Mesodermal cell (in vitro differentiated cells): Measurements from ENCODE around the gene ACE.
A peak's percentile ranks its signal among the peaks of the same experiment; 100 is the strongest.

Source experiments
- H3K27ac ChIP-seq: 2 replicates; pipeline ENCODE4 v1.7.0; 2013; ENCODE audit warnings: mild to moderate bottlenecking, low read depth, low read length, moderate library complexity; ENCODE audit not compliant: severe bottlenecking
- H3K36me3 ChIP-seq: 2 replicates; pipeline ENCODE4 v1.7.1; 2013; ENCODE audit warnings: mild to moderate bottlenecking, low read length, moderate library complexity; ENCODE audit not compliant: control insufficient read depth, insufficient read depth
- H3K4me1 ChIP-seq: one replicate; pipeline ENCODE4 v1.7.1; 2013; ENCODE audit warnings: mild to moderate bottlenecking, low read length; ENCODE audit not compliant: insufficient read depth, control insufficient read depth, poor library complexity, severe bottlenecking
- H3K4me3 ChIP-seq: 2 replicates; pipeline ENCODE4 v1.7.0; 2013; ENCODE audit warnings: low read length, control low read depth, mild to moderate bottlenecking; ENCODE audit not compliant: insufficient read depth, poor library complexity, severe bottlenecking; ENCODE audit errors: extremely low read depth
- H3K9me3 ChIP-seq: 2 replicates; pipeline ENCODE4 v1.7.1; 2013; ENCODE audit warnings: mild to moderate bottlenecking, low read length, moderate library complexity; ENCODE audit not compliant: control insufficient read depth
- WGBS, 2 experiments: methylation state at CpG; one replicate each; pipeline ENCODE4 v1.1.5; 2013; ENCODE audit warnings: missing lambda C conversion rate in 2 of 2; ENCODE audit not compliant: insufficient coverage in 2 of 2; 5-methylcytosine and 5-hydroxymethylcytosine counted together

The ACE gene

GRCh38 chr17:63504261-63504660 is 27.4 kb downstream of the ACE start:
- Histone ChIP-seq H3K4me1 (peaks cover 3% of the 10 kb centered on the region), H3K4me3 (no peak overlapping the region), H3K36me3 (no peaks in the 10 kb centered on the region), H3K9me3 (no peaks in the 10 kb centered on the region), H3K27ac (no peak overlapping the region)

GRCh38 chr17:63505341-63505740 is 28.5 kb downstream of the ACE start:
- 90 to 93% methylated on average over 3 to 5 of the region's 9 CpGs for WGBS, 2 experiments

GRCh38 chr17:63506627-63507026 is 29.8 kb downstream of the ACE start:
- WGBS, 2 experiments: 71 to 100% methylated on average over 1 to 2 of the region's 3 CpGs
- H3K27ac ChIP-seq: no peak overlapping the region
- no peak overlapping the region for H3K4me3 ChIP-seq
- H3K36me3 ChIP-seq: no peaks in the 10 kb centered on the region
- no peaks in the 10 kb centered on the region for H3K4me1 ChIP-seq
- H3K9me3 ChIP-seq: no peaks in the 10 kb centered on the region

More at GRCh38 chr17:63505341-63505740, 28.5 kb downstream of the ACE start:
- H3K4me3 ChIP-seq: no peak overlapping the region
- H3K4me1 ChIP-seq: no peaks in the 10 kb centered on the region
- H3K9me3 ChIP-seq: no peaks in the 10 kb centered on the region
- H3K36me3 ChIP-seq: no peaks in the 10 kb centered on the region
- H3K27ac ChIP-seq: no peak overlapping the region

- H3K4me3 ChIP-seq: no peak overlapping the region
- H3K9me3 ChIP-seq: no peaks in the 10 kb centered on the region
- no peak overlapping the region for H3K27ac ChIP-seq
- no peaks in the 10 kb centered on the region for H3K36me3 ChIP-seq
- WGBS, 2 experiments: 82 to 84% methylated on average over 5 to 6 of the region's 8 CpGs
- H3K4me1 ChIP-seq: no peaks in the 10 kb centered on the region
These were observed 34.5 kb downstream of the ACE start for GRCh38 chr17:63511331-63511730.

- no peaks in the 10 kb centered on the region for H3K36me3 ChIP-seq
- no peaks in the 10 kb centered on the region for H3K9me3 ChIP-seq
- H3K4me3 ChIP-seq: no peak overlapping the region
- peaks cover 8% of the 10 kb centered on the region for H3K4me1 ChIP-seq
- WGBS, 2 experiments: 83 to 87% methylated on average over 3 of the region's 3 CpGs
- no peak overlapping the region for H3K27ac ChIP-seq
These were observed 35.5 kb downstream of the ACE start for GRCh38 chr17:63512388-63512787.

GRCh38 chr17:63512896-63513644 is 36.2 kb downstream of the ACE start:
- Histone ChIP-seq H3K9me3 (no peaks in the 10 kb centered on the region), H3K4me3 (no peak overlapping the region), H3K36me3 (no peaks in the 10 kb centered on the region), H3K4me1 (peaks cover 9% of the 10 kb centered on the region), H3K27ac (no peak overlapping the region)
- 84 to 88% methylated on average over 6 to 7 of the region's 7 CpGs for WGBS, 2 experiments

- 83% methylated on average over 2 of the region's 3 CpGs for WGBS, 2 experiments
- peaks cover 9% of the 10 kb centered on the region for H3K4me1 ChIP-seq
- no peaks in the 10 kb centered on the region for H3K36me3 ChIP-seq
- H3K4me3 ChIP-seq: no peak overlapping the region
- H3K27ac ChIP-seq: no peak overlapping the region
- H3K9me3 ChIP-seq: no peaks in the 10 kb centered on the region
These were observed 37.6 kb downstream of the ACE start for GRCh38 chr17:63514477-63514876.

GRCh38 chr17:63514974-63515373 is 38.1 kb downstream of the ACE start:
- WGBS, 2 experiments: 83 to 89% methylated on average over 1 of the region's 2 CpGs
- Histone ChIP-seq H3K9me3 (no peaks in the 10 kb centered on the region), H3K4me1 (peaks cover 9% of the 10 kb centered on the region), H3K4me3 (no peak overlapping the region), H3K27ac (no peak overlapping the region), H3K36me3 (no peaks in the 10 kb centered on the region)

- WGBS, 2 experiments: 86 to 89% methylated on average over 1 of the region's 1 CpG
- Histone ChIP-seq H3K36me3 (no peaks in the 10 kb centered on the region), H3K4me1 (peaks cover 9% of the 10 kb centered on the region), H3K9me3 (no peaks in the 10 kb centered on the region), H3K4me3 (no peak overlapping the region), H3K27ac (no peak overlapping the region)
These were observed 38.6 kb downstream of the ACE start for GRCh38 chr17:63515426-63515825.

- 84 to 89% methylated on average over 5 to 6 of the region's 6 CpGs for WGBS, 2 experiments
These were observed 40.3 kb downstream of the ACE start for GRCh38 chr17:63516910-63517824.

More at GRCh38 chr17:63516910-63517824, 40.3 kb downstream of the ACE start:
- Histone ChIP-seq H3K4me3 (no peak overlapping the region), H3K9me3 (no peaks in the 10 kb centered on the region), H3K27ac (peak overlapping the region; percentile 10), H3K36me3 (no peaks in the 10 kb centered on the region), H3K4me1 (peaks cover 9% of the 10 kb centered on the region)
